Lower lobe of right lung (tissue), 2 donors: Measurements from ENCODE around the gene CHSY3. TPM values are rescaled to one million over a fixed set of nuclear protein-coding genes. Genes with fewer than 3 reads are reported as not detected.
A peak's percentile ranks its signal among the peaks of the same experiment; 100 is the strongest.

Experiments
- ATAC-seq, 2 donors: fragments of 200-7000 bp; cut with Tn5 transposase; one replicate each; pipeline ENCODE4 v1.9.1; 2020 to 2022; ENCODE audit warnings: mild to moderate bottlenecking in 2 of 2, moderate library complexity in 2 of 2
- DNase-seq: peaks from one replicate; pipeline ENCODE4 v3.0.0-alpha.2; 2020
- H3K27ac ChIP-seq: fragments of 200-600 bp; one replicate; pipeline ENCODE4 v1.8.0; 2022
- H3K27me3 ChIP-seq: fragments of 200-600 bp; one replicate; pipeline ENCODE4 v1.8.0; 2022; ENCODE audit warnings: low read depth
- H3K36me3 ChIP-seq: fragments of 200-600 bp; one replicate; pipeline ENCODE4 v1.8.0; 2022; ENCODE audit warnings: mild to moderate bottlenecking
- H3K4me1 ChIP-seq: fragments of 200-600 bp; one replicate; pipeline ENCODE4 v1.8.0; 2022
- H3K4me3 ChIP-seq: fragments of 200-600 bp; one replicate; pipeline ENCODE4 v1.8.0; 2022; ENCODE audit warnings: mild to moderate bottlenecking
- H3K9me3 ChIP-seq: fragments of 200-600 bp; one replicate; pipeline ENCODE4 v1.8.0; 2022
- CTCF ChIP-seq: fragments of 200-600 bp; IDR thresholded peaks from one replicate; pipeline ENCODE4 v1.8.0; 2022; ENCODE audit warnings: antibody characterized with exemption, mild to moderate bottlenecking
- intact Hi-C: fragments of 100-400 bp; cut with DNase I; formaldehyde crosslinking; loops from one replicate; pipeline ENCODE4 v1.11.0; 2022
- total RNA-seq: library from RNA; stranded (reverse); fragmentation: NEBNext Ultra II Directional; extraction: Animal tissue kit (Norgen Biotek cat#: 25700); gene quantifications from one replicate; pipeline ENCODE4 v1.2.1, GENCODE V29; 2021
- donor health status: DM: no; HTN: yes; CAD: no; lungs with severe emphysema.

Gene CHSY3
- total RNA-seq, 1 donor from 2014 or later: 4.7 TPM

- Histone ChIP-seq H3K4me1 (no peaks in the 10 kb centered on the region), H3K36me3 (no peaks in the 10 kb centered on the region), H3K27me3 (no peaks in the 10 kb centered on the region), H3K9me3 (no peaks in the 10 kb centered on the region), H3K4me3 (no peak overlapping the region), H3K27ac (no peak overlapping the region)
- DNase-seq (no peak), ATAC-seq (no peak)
- TF ChIP-seq CTCF: no peak
- intact Hi-C loops: no loop called here
Observed at GRCh38 chr5:130183115-130183514, 278.9 kb downstream of the CHSY3 start.

DNA sequence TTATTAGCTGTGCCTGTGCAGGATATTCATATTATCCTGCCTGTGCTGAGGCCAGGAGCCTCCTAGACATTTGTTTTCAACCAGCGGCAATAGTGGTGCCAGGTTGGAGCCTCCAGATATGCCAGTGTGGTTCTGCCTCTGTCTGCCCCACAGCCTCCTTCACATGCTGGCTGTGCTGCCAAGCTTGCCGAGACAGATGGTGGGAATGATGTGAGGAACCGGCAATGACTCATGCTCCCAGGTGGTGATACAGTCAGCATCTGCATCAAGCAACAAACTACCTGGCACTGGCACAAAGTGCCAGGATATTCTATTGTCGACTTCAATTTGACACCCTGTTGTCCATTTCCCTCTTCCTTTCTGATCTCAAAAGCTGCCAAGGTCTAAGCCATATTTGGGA, 285.7 kb downstream of the CHSY3 start:
- TF ChIP-seq CTCF: no peak
- Histone ChIP-seq H3K27me3 (no peaks in the 10 kb centered on the region), H3K4me3 (no peak overlapping the region), H3K36me3 (no peaks in the 10 kb centered on the region), H3K4me1 (no peaks in the 10 kb centered on the region), H3K27ac (no peak overlapping the region), H3K9me3 (no peaks in the 10 kb centered on the region)
- ATAC-seq (no peak), DNase-seq (no peak)
- intact Hi-C loops: no loop called here

- Histone ChIP-seq H3K36me3 (no peaks in the 10 kb centered on the region), H3K27ac (no peak overlapping the region), H3K27me3 (no peaks in the 10 kb centered on the region), H3K4me3 (no peak overlapping the region), H3K9me3 (no peaks in the 10 kb centered on the region), H3K4me1 (no peaks in the 10 kb centered on the region)
- DNase-seq (no peak), ATAC-seq (no peak)
- no peak for TF ChIP-seq CTCF
- intact Hi-C loops: no loop called here
Observed at GRCh38 chr5:130198927-130199326, 294.7 kb downstream of the CHSY3 start.

DNA sequence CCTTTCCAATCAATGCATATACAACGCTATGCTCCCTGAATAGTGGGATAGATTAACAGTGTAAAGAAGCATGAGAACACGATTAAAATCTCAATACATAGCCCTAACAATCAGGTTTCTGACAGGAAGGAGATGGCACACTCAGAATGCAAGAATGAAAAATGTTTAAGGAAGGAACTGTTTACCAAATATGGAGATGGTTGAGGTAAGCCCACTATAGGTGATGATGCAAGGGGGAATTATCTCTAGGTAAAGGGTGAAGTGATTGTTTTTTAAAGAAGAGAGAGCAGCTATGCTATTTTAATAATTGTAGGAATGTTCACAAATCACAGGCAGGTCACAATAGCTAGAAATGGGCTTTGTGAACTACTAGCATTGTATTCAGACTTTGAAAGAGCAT, 302.4 kb downstream of the CHSY3 start:
- ATAC-seq: no peak
- H3K27me3 ChIP-seq: no peaks in the 10 kb centered on the region
- H3K27ac ChIP-seq: no peak overlapping the region
- DNase-seq: no peak
- intact Hi-C loops: no loop called here
- no peaks in the 10 kb centered on the region for H3K4me1 ChIP-seq
- no peak overlapping the region for H3K4me3 ChIP-seq
- no peaks in the 10 kb centered on the region for H3K36me3 ChIP-seq
- TF ChIP-seq CTCF: no peak
- H3K9me3 ChIP-seq: no peaks in the 10 kb centered on the region

GRCh38 chr5:130213607-130214006, 309.3 kb downstream of the CHSY3 start:
- no peaks in the 10 kb centered on the region for H3K4me1 ChIP-seq
- no peak for DNase-seq
- ATAC-seq: peak; percentile 54 to 67
- no peaks in the 10 kb centered on the region for H3K27me3 ChIP-seq
- no peak overlapping the region for H3K27ac ChIP-seq
- TF ChIP-seq CTCF: no peak
- no peaks in the 10 kb centered on the region for H3K9me3 ChIP-seq
- intact Hi-C loops: no loop called here
- H3K36me3 ChIP-seq: no peaks in the 10 kb centered on the region
- no peak overlapping the region for H3K4me3 ChIP-seq

GRCh38 chr5:130216286-130216685, 312.0 kb downstream of the CHSY3 start:
- ATAC-seq: no peak
- no peaks in the 10 kb centered on the region for H3K9me3 ChIP-seq
- intact Hi-C loops: no loop called here

More at GRCh38 chr5:130216286-130216685, 312.0 kb downstream of the CHSY3 start:
- TF ChIP-seq CTCF: no peak
- no peaks in the 10 kb centered on the region for H3K27me3 ChIP-seq
- no peak for DNase-seq
- H3K4me3 ChIP-seq: no peak overlapping the region
- no peaks in the 10 kb centered on the region for H3K36me3 ChIP-seq
- H3K27ac ChIP-seq: no peak overlapping the region
- no peaks in the 10 kb centered on the region for H3K4me1 ChIP-seq
